Measurements from ENCODE around the gene EFCAB14.

EFCAB14 gene

GRCh38 chr1:46755121-46755520, 36.2 kb upstream of the EFCAB14 start:
- TF ChIP-seq REST (IDR thresholded peaks at IDR 0.05; ENCODE audit: insufficient read depth in 1 of 2, low read depth in 2 of 2, low read length in 2 of 2): no peak
- TF ChIP-seq FOXP2 (optimal IDR thresholded peaks at IDR 0.05; ENCODE audit: borderline replicate concordance, extremely low read depth, extremely low read length, insufficient read depth): no peak
- no peak for TF ChIP-seq SIN3A (IDR thresholded peaks at IDR 0.05; ENCODE audit: borderline replicate concordance, insufficient read depth, low read length)
- TF ChIP-seq POLR2AphosphoS5 (IDR thresholded peaks at IDR 0.05; ENCODE audit: low read depth, low read length): no peak
- TF ChIP-seq TAF1 (IDR thresholded peaks at IDR 0.05; ENCODE audit: borderline replicate concordance, insufficient read depth, low read length): no peak

GRCh38 chr1:46753985-46754384, 35.1 kb upstream of the EFCAB14 start:
- TF ChIP-seq POLR2AphosphoS5 (IDR thresholded peaks at IDR 0.05; ENCODE audit: low read depth, low read length): no peak
- no peak for TF ChIP-seq REST (IDR thresholded peaks at IDR 0.05; ENCODE audit: insufficient read depth in 1 of 2, low read depth in 2 of 2, low read length in 2 of 2)
- TF ChIP-seq SIN3A (IDR thresholded peaks at IDR 0.05; ENCODE audit: borderline replicate concordance, insufficient read depth, low read length): no peak
- TF ChIP-seq TAF1 (IDR thresholded peaks at IDR 0.05; ENCODE audit: borderline replicate concordance, insufficient read depth, low read length): no peak
- no peak for TF ChIP-seq FOXP2 (optimal IDR thresholded peaks at IDR 0.05; ENCODE audit: borderline replicate concordance, extremely low read depth, extremely low read length, insufficient read depth)

GRCh38 chr1:46749921-46750404, 31.0 kb upstream of the EFCAB14 start:
- TF ChIP-seq SIN3A (IDR thresholded peaks at IDR 0.05; ENCODE audit: borderline replicate concordance, insufficient read depth, low read length) (no peak), TAF1 (IDR thresholded peaks at IDR 0.05; ENCODE audit: borderline replicate concordance, insufficient read depth, low read length) (no peak), POLR2AphosphoS5 (IDR thresholded peaks at IDR 0.05; ENCODE audit: low read depth, low read length) (no peak), FOXP2 (optimal IDR thresholded peaks at IDR 0.05; ENCODE audit: borderline replicate concordance, extremely low read depth, extremely low read length, insufficient read depth) (no peak), REST (IDR thresholded peaks at IDR 0.05; ENCODE audit: insufficient read depth in 1 of 2, low read depth in 2 of 2, low read length in 2 of 2) (no peak)

- TF ChIP-seq POLR2AphosphoS5 (IDR thresholded peaks at IDR 0.05; ENCODE audit: low read depth, low read length) (no peak), TAF1 (IDR thresholded peaks at IDR 0.05; ENCODE audit: borderline replicate concordance, insufficient read depth, low read length) (no peak), SIN3A (IDR thresholded peaks at IDR 0.05; ENCODE audit: borderline replicate concordance, insufficient read depth, low read length) (no peak), REST (IDR thresholded peaks at IDR 0.05; ENCODE audit: insufficient read depth in 1 of 2, low read depth in 2 of 2, low read length in 2 of 2) (no peak), FOXP2 (optimal IDR thresholded peaks at IDR 0.05; ENCODE audit: borderline replicate concordance, extremely low read depth, extremely low read length, insufficient read depth) (no peak)
These were observed 30.5 kb upstream of the EFCAB14 start for GRCh38 chr1:46749404-46749803.

All from PFSK-1 (cell line).